HG02938 (cell line): ENCODE measurements around the gene LDB3.
A peak's percentile ranks its signal among the peaks of the same experiment; 100 is the strongest.

Source experiments
- ATAC-seq: cut with Tn5 transposase; IDR thresholded peaks from one replicate; pipeline ENCODE4 v1.9.1; 2021; ENCODE audit warnings: mild to moderate bottlenecking, moderate library complexity; ENCODE audit not compliant: unreplicated experiment

Gene LDB3

GRCh38 chr10:86684331-86685097 lies 16.2 kb downstream of the LDB3 start:
- ATAC-seq: no peak

DNA sequence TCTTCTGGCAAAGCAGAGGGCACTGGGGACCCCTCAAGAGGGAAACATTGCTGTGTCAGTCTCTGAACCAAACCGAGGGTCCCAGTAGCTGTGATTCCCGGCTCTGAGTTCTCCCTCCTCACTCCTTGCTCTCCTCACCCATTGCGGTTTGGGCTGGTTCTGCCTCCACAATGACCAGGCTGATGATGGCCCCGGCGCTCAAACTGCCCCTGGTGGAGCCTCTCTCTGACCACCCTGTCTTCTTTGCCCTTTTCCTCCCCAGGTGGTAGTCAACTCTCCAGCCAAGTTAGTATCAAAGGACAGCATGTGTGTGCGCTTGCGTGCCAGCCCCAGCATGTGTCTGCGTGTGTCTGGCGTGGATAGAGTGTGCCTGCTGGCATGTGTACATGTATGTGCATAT lies 17.1 kb downstream of the LDB3 start:
- ATAC-seq: no peak

- no peak for ATAC-seq
These were observed 17.8 kb downstream of the LDB3 start for GRCh38 chr10:86685893-86686632.

DNA sequence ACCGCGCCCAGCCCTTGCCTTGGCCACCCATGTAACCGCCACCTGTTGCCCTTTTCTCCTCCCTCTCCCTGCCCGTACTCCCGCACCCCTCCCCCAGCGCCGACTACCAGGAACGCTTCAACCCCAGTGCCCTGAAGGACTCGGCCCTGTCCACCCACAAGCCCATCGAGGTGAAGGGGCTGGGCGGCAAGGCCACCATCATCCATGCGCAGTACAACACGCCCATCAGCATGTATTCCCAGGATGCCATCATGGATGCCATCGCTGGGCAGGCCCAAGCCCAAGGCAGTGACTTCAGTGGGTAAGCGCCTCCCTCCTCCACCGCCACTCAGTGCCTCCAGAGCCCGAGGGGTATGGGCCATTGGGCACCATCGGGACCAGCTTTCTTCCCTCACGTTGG lies 18.7 kb downstream of the LDB3 start:
- ATAC-seq: no peak

GRCh38 chr10:86687750-86688149 lies 19.4 kb downstream of the LDB3 start:
- no peak for ATAC-seq

GRCh38 chr10:86688398-86688921 lies 20.1 kb downstream of the LDB3 start:
- ATAC-seq: peak; percentile 75

- ATAC-seq: no peak
These were observed 20.8 kb downstream of the LDB3 start for GRCh38 chr10:86689146-86689545.

DNA sequence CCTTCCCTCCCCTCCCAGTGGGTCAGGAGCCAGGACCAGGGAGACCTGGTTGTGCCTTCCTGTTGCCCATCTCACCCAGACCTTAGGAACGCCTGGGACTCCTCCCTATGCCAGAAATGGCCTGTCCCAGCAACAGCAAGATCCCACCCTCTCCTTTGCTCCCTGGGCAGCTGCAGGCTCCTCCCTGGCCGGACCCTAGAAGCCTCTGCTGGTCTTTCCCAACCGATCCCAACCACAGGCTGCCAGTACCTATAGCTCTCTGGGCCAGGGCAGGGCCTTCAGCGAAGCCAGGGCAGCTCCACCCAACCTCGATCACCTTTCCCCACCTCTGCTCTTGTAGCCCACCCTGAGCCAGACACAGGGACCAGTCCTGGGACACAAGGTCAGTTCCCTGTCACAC lies 21.9 kb downstream of the LDB3 start:
- no peak for ATAC-seq

GRCh38 chr10:86690657-86691084 lies 22.4 kb downstream of the LDB3 start:
- no peak for ATAC-seq

GRCh38 chr10:86691333-86692022 lies 23.2 kb downstream of the LDB3 start:
- no peak for ATAC-seq

DNA sequence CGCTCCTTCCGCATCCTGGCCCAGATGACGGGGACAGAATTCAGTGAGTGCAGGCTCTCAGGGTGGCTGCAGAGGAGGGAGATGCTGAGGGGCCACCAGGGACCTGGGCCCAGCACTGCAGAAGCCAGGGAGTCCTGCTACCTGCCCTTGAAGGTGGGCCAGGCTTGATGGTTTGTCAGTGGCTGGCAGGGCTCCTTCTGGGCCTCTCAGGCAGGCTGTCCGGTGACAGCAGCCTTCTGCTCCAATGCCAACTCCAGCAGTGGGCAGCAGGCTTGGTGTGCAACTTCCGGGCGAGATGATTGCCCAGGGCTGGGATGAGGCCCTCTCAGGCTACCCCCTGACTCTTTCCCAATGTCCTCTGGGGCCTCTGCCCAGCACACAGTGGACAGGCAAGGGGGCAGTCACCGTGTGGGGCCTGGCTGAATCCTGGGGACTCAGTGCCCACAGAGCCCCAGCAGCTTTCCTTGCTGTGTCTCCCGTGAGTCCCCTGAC lies 23.8 kb downstream of the LDB3 start:
- no peak for ATAC-seq

GRCh38 chr10:86692664-86693063 lies 24.4 kb downstream of the LDB3 start:
- no peak for ATAC-seq

DNA sequence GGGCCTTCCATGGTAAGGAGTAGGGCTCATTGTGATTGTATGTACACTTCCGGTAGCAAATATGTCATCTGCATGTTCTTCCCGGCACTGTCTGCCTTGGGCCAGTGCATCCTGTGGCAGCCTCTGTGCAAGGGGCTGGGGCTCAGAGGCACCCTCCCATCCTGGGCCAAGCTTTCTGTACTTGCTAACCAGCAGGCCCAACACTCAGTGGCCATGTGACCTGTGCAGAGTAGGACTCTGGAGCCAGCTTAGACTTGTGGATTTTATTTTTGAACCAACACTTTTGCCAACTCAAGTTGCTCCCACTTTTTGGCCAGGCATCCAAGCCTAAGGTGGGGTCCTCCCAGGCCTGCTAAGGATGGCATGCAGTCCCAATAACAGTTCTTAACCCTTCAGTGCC lies 25.0 kb downstream of the LDB3 start:
- no peak for ATAC-seq

DNA sequence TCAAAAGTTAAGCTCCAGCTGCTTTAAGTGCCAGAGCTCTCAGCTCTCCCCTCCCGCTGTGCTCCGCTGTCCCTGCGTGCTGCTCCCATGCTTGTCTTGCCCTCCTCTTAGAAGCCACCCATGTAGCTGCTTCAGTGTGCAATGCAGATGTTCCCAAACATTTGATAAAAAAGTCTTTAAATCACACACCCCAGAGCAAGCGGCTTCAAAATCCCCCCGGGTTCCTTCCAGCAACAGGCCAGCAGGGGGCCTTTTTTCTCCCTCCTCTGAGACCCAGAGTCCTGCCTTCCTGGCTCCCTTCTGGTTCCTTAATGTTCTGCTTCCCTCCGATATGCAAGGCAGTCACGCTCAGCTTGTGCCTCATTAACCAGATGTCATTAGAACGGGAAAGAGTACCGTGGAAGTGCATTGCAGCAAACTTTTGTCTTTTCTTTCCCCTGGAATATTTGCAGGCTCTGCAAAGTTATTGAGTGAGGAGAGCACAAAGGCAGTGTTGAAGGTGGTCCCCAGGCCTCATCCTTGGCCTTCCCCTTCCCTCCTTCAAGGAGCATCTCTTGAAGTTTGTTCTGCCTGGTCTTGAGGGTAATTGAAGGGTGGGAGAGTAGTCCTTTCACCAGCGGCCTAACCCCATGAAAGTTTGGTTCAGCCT lies 25.5 kb downstream of the LDB3 start:
- no peak for ATAC-seq

- ATAC-seq: no peak
These were observed 30.1 kb downstream of the LDB3 start for GRCh38 chr10:86698207-86698940.

- no peak for ATAC-seq
These were observed 30.8 kb downstream of the LDB3 start for GRCh38 chr10:86699125-86699524.

GRCh38 chr10:86699541-86699940 lies 31.2 kb downstream of the LDB3 start:
- ATAC-seq: no peak

- no peak for ATAC-seq
These were observed 31.9 kb downstream of the LDB3 start for GRCh38 chr10:86699991-86700840.
